CD4-positive, alpha-beta T cell treated with Interleukin-15 for 4 hours (primary cell): ENCODE data around the gene SPOP.

Source experiments
- DNase-seq: peaks from one replicate; pipeline ENCODE4 v3.0.0-alpha.2; 2020; ENCODE audit warnings: low spot score

SPOP gene

GRCh38 chr17:49549691-49550678, 127.9 kb downstream of the SPOP start:
- no peak for DNase-seq

- no peak for DNase-seq
Observed at GRCh38 chr17:49549311-49549605, 128.6 kb downstream of the SPOP start.
